ENCODE data around the gene DYNLT5.

- TF ChIP-seq CTCF (IDR thresholded peaks at IDR 0.05): no peak
- TF ChIP-seq POLR2AphosphoS5 (IDR thresholded peaks at IDR 0.05): no peak
Measured at GRCh38 chr1:66770694-66771093, 18.4 kb downstream of the DYNLT5 start.
